Dendritic cell treated with granulocyte-macrophage colony-stimulating factor and Interleukin-4, amounts not matched to agents 40 ng/mL and 50 ng/mL, for 4 days (primary cell): ENCODE data around the gene FNDC3B.
A peak's percentile ranks its signal among the peaks of the same experiment; 100 is the strongest.
"Not testable (repeated sequence)": the region's sequence is repeated elsewhere in the genome, so short reads cannot be mapped to it uniquely, and the experiment has no call there.

Experiments used
- H3K27ac Mint-ChIP-seq: one replicate; pipeline ENCODE4 v1.8.0; 2022; ENCODE audit warnings: mild to moderate bottlenecking, mixed read lengths
- H3K27me3 Mint-ChIP-seq: one replicate; pipeline ENCODE4 v1.8.0; 2022; ENCODE audit warnings: mild to moderate bottlenecking, mixed read lengths
- H3K36me3 Mint-ChIP-seq: one replicate; pipeline ENCODE4 v1.8.0; 2022; ENCODE audit warnings: low read depth, mixed read lengths
- H3K4me1 Mint-ChIP-seq: one replicate; pipeline ENCODE4 v1.8.0; 2022; ENCODE audit warnings: low read depth, mixed read lengths
- H3K4me3 Mint-ChIP-seq: one replicate; pipeline ENCODE4 v1.8.0; 2022; ENCODE audit warnings: mild to moderate bottlenecking, moderate library complexity, mixed read lengths
- H3K9me3 Mint-ChIP-seq: one replicate; pipeline ENCODE4 v1.8.0; 2022; ENCODE audit warnings: mixed read lengths
- intact Hi-C: fragments of 100-400 bp; cut with micrococcal nuclease; formaldehyde crosslinking; loops from one replicate; pipeline ENCODE4 v1.15.0; 2022

Gene FNDC3B

DNA sequence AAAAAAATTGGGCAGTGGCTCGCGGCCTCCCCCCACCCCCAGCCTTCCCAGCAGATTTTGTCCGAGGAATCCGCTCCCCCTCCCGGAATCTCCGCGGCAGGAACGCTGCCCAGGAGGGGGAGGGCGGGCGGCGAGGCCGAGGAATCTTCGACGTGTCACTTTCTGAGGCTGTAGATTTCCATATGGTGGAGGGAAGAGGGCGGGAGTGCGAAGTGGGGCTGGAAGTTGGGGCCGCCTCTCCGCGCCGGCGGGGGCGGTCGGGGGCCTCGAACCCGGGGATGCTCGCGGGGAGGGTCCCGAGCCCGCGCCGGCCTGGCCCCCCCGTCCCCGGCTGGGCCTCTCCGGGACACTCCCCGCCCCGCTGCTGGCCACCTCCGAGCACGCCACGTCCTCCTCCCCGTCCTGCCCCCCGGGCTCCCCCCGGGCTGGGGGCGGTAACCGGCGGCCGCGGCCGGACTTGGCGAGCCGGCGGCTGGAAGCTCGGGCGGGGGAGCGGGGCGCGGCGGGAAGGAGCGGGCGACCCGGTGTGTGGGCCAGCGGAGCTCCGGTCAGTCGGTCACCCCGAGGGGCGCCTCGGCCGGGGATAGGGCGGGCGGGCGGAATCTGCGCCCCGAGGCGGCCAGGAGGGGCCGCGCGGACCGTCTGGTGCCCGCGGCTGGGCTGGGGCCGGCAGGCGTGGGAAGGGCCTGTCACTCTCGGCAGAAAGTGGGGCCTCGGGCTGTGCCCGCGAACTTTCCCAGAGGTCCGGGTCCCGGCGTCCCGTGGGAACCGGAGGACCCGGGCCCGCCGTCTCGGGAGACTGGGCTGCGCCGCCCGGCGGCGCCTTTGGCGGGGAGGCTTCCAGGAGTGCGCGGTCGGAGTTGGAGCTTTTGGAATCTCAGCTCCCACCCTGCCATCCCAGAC, 951 bp downstream of the FNDC3B start:
- H3K4me3 Mint-ChIP-seq = peak overlapping the region; percentile 85
- intact Hi-C loops = loop anchor here (5.0 kb wide), 1 partner anchor 67 kb away; no protein-coding TSS in a partner anchor
- H3K4me1 Mint-ChIP-seq = peaks cover 49% of the 10 kb centered on the region
- peaks cover 32% of the 10 kb centered on the region for H3K36me3 Mint-ChIP-seq
- peak overlapping the region; percentile 93 for H3K27ac Mint-ChIP-seq
- peaks cover under 1% of the 10 kb centered on the region for H3K9me3 Mint-ChIP-seq
- H3K27me3 Mint-ChIP-seq = no peaks in the 10 kb centered on the region

GRCh38 chr3:172040981-172041963, 1.9 kb downstream of the FNDC3B start:
- intact Hi-C loops = loop anchor here (5.0 kb wide), 1 partner anchor 66 kb away; no protein-coding TSS in a partner anchor
- H3K4me1 Mint-ChIP-seq = peaks cover 58% of the 10 kb centered on the region

GRCh38 chr3:172042136-172042662, 2.8 kb downstream of the FNDC3B start:
- H3K9me3 Mint-ChIP-seq = no peaks in the 10 kb centered on the region
- no peak overlapping the region for H3K4me3 Mint-ChIP-seq
- H3K4me1 Mint-ChIP-seq = peaks cover 59% of the 10 kb centered on the region
- peak overlapping the region; percentile 93 for H3K27ac Mint-ChIP-seq
- no peaks in the 10 kb centered on the region for H3K27me3 Mint-ChIP-seq
- H3K36me3 Mint-ChIP-seq = peaks cover 40% of the 10 kb centered on the region
- intact Hi-C loops = loop anchor here (5.0 kb wide), 1 partner anchor 65 kb away; no protein-coding TSS in a partner anchor

More at GRCh38 chr3:172040981-172041963, 1.9 kb downstream of the FNDC3B start:
- no peaks in the 10 kb centered on the region for H3K27me3 Mint-ChIP-seq
- no peaks in the 10 kb centered on the region for H3K9me3 Mint-ChIP-seq
- peaks cover 40% of the 10 kb centered on the region for H3K36me3 Mint-ChIP-seq
- H3K4me3 Mint-ChIP-seq = peak overlapping the region; percentile 85
- H3K27ac Mint-ChIP-seq = peak overlapping the region; percentile 93

DNA sequence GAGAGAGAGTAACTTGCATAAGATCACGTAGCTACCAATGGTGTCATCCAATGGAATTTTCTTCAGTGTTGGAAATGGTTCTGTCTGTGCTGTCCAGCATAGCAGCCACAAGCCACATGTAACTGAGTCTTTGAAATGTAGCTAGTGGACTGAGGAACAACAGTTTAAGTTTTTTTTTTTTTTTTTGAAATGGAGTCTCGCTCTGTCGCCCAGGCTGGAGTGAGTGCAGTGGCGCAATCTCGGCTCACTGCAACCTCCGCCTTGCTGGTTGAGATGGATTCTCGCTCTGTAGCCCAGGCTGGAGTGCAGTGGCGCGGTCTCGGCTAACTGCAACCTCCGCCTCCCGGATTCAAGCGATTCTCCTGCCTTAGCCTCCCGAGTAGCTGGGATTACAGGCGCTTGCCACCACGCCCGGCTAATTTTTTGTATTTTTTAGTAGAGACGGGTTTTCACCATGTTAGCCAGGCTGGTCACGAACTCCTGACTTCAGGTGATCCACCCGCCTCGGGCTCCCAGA, 3.3 kb downstream of the FNDC3B start:
- H3K9me3 Mint-ChIP-seq, H3K27me3 Mint-ChIP-seq: not testable (repeated sequence)
- intact Hi-C loops = loop anchor here (5.0 kb wide), 1 partner anchor 65 kb away; no protein-coding TSS in a partner anchor
- Mint-ChIP-seq H3K4me1 (peaks cover 54% of the 10 kb centered on the region), H3K27ac (peak overlapping the region; percentile 93), H3K4me3 (peak overlapping the region; percentile 30), H3K36me3 (peaks cover 40% of the 10 kb centered on the region)

DNA sequence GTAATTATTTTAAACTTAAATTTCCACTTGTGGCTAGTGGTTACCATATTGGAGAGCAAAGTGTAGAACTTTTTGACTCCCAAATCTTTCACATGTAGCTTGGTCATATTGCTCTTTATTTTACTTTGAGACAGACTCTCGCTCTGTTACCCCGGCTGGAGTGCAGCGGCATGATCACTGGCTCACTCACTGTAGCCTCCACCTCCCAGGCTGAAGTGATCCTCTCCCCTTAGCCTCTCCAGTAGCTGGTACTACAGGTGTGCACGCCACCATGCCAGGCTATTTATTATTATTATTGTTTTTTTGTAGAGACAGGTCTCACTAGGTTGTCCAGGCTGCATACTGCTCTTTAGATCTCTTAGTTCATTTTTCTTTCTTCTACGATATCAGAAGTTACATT, 3.9 kb downstream of the FNDC3B start:
- H3K27ac Mint-ChIP-seq = peak overlapping the region; percentile 93
- peaks cover 49% of the 10 kb centered on the region for H3K4me1 Mint-ChIP-seq
- peak overlapping the region; percentile 34 for H3K4me3 Mint-ChIP-seq
- peaks cover 40% of the 10 kb centered on the region for H3K36me3 Mint-ChIP-seq
- H3K27me3 Mint-ChIP-seq = no peaks in the 10 kb centered on the region
- H3K9me3 Mint-ChIP-seq = no peaks in the 10 kb centered on the region
- intact Hi-C loops = loop anchor here (5.0 kb wide), 1 partner anchor 64 kb away; no protein-coding TSS in a partner anchor

- Mint-ChIP-seq H3K9me3 (no peaks in the 10 kb centered on the region), H3K27me3 (no peaks in the 10 kb centered on the region), H3K36me3 (peaks cover 40% of the 10 kb centered on the region), H3K4me1 (peaks cover 50% of the 10 kb centered on the region), H3K4me3 (no peak overlapping the region), H3K27ac (no peak overlapping the region)
- intact Hi-C loops = loop anchor here (2.0 to 5.0 kb wide), 2 partner anchors 15 to 64 kb away; no protein-coding TSS in a partner anchor
Measured at GRCh38 chr3:172043766-172044165, 4.4 kb downstream of the FNDC3B start.

DNA sequence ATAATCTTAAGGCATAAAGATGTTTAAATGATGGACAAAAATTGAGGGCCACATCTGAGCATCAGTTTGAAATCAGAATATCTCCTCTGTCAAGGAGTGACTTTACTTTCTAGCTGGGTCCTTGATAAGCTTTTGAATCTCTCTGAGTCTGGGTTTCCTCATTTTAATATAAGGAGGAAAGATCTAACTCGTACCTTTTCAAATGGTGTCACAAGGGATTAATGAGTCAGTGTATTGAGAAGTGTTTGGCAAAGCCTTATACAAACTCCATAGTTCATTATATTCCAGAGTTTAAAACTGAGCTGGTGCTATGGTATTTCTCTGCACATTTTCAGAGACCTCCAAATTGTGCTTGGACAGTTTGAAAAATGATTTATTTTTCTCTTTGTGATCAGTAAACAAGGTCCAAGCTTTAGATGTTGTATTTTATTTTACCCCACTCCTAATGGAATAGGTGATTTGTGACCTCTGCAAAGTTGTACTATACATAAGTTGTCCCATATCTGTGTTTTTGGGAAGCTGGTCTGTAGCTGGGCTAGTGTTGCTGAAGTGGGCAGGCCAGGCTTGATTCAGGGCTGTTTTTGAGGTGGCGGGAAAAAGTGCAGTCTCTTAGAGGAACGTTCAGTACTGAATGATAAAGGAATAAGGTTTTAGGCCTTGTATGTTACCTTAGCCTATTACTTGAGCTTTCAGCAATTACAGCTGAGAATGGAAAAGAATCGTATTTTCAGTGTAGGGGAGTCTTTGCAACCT, 5.6 kb downstream of the FNDC3B start:
- H3K4me1 Mint-ChIP-seq = peaks cover 52% of the 10 kb centered on the region
- peaks cover 43% of the 10 kb centered on the region for H3K36me3 Mint-ChIP-seq
- H3K4me3 Mint-ChIP-seq = no peak overlapping the region
- no peak overlapping the region for H3K27ac Mint-ChIP-seq
- no peaks in the 10 kb centered on the region for H3K9me3 Mint-ChIP-seq
- H3K27me3 Mint-ChIP-seq = no peaks in the 10 kb centered on the region
- intact Hi-C loops = loop anchor here (2.0 to 5.0 kb wide), 2 partner anchors 14 to 62 kb away; no protein-coding TSS in a partner anchor

GRCh38 chr3:172046268-172046915, 7.0 kb downstream of the FNDC3B start:
- intact Hi-C loops = no loop called here
- Mint-ChIP-seq H3K4me3 (no peak overlapping the region), H3K36me3 (peaks cover 49% of the 10 kb centered on the region), H3K27me3 (no peaks in the 10 kb centered on the region), H3K27ac (no peak overlapping the region), H3K9me3 (no peaks in the 10 kb centered on the region), H3K4me1 (peaks cover 48% of the 10 kb centered on the region)

DNA sequence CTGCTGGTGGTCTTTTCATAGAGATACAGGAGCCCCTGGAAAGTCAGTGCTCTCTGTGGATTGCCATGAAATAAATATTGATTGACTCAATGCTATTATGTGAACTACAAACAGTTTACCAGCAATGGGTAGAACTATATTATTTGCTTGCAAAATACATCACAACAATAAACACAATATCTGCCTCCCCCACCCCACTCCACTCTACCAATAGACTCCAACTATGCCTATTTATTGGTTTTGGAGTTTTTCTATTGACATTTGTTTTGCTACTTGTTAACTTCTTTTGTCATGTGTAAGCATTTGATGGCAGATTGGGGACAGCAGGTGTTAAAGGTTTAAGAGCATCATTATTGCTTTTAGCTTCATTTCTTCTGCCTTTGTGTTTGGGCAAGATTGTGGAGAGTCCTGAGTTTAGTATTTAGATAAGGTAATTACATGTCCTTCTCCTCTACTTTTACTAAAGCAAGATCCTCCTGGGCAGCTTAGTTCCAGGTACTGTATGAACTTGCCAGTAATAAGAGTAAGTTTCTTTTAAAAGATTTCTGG, 8.3 kb downstream of the FNDC3B start:
- Mint-ChIP-seq H3K27ac (no peak overlapping the region), H3K27me3 (no peaks in the 10 kb centered on the region), H3K36me3 (peaks cover 57% of the 10 kb centered on the region), H3K4me1 (peaks cover 40% of the 10 kb centered on the region), H3K4me3 (no peak overlapping the region), H3K9me3 (no peaks in the 10 kb centered on the region)
- intact Hi-C loops = no loop called here

GRCh38 chr3:172048599-172048998, 9.2 kb downstream of the FNDC3B start:
- intact Hi-C loops = no loop called here

DNA sequence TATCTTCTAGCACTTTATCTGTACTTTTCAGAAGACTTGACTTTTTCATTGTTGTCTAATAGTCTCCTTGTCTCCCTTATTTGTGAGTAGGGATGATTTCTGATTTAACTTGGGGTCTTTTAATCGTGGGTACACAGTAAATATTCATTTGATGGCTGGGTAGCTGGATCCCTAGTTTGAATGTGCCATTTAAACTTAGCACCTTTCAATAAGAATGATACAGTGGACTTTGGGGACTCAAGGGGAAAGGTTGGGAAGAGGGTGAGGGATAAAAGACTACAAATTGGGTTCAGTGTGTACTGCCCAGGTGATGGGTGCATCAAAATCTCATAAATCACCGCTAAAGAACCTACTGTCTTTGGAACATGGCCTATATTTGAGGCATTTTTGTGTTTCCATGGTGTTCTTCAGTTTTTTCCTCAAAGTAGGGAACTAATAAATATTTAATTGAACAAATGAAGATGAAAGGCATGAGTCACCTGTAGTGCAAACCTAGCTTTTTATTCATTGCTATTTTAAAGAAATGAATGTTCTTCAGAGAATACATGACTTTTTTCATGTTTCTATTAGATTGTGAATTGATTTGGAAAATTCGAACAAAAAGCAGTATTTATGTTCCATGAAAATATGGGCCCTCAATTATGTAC, 12.1 kb downstream of the FNDC3B start:
- Mint-ChIP-seq H3K36me3 (peaks cover 52% of the 10 kb centered on the region), H3K27ac (no peak overlapping the region), H3K27me3 (no peaks in the 10 kb centered on the region), H3K4me3 (no peak overlapping the region), H3K4me1 (peaks cover 32% of the 10 kb centered on the region), H3K9me3 (no peaks in the 10 kb centered on the region)
- intact Hi-C loops = no loop called here

More at GRCh38 chr3:172048599-172048998, 9.2 kb downstream of the FNDC3B start:
- no peak overlapping the region for H3K4me3 Mint-ChIP-seq
- no peak overlapping the region for H3K27ac Mint-ChIP-seq
- H3K27me3 Mint-ChIP-seq = no peaks in the 10 kb centered on the region
- peaks cover 33% of the 10 kb centered on the region for H3K4me1 Mint-ChIP-seq
- peaks cover 52% of the 10 kb centered on the region for H3K36me3 Mint-ChIP-seq
- no peaks in the 10 kb centered on the region for H3K9me3 Mint-ChIP-seq

GRCh38 chr3:172051957-172052354, 12.6 kb downstream of the FNDC3B start:
- Mint-ChIP-seq H3K4me3 (no peak overlapping the region), H3K27me3 (no peaks in the 10 kb centered on the region), H3K4me1 (peaks cover 37% of the 10 kb centered on the region), H3K36me3 (peaks cover 57% of the 10 kb centered on the region), H3K9me3 (no peaks in the 10 kb centered on the region), H3K27ac (no peak overlapping the region)
- intact Hi-C loops = no loop called here
